Motor neuron (in vitro differentiated cells): ENCODE results near the gene RNF220. TPM values are rescaled to one million over a fixed set of nuclear protein-coding genes. Genes with fewer than 3 reads are reported as not detected.
A peak's percentile ranks its signal among the peaks of the same experiment; 100 is the strongest.

Experiments
- ATAC-seq, 8 experiments: fragments of 200-7000 bp; cut with Tn5 transposase; replicated peaks in 6 of 8; 2 replicates each; pipeline ENCODE4 v1.8.0; 2021; ENCODE audit warnings: mild to moderate bottlenecking in 8 of 8, moderate library complexity in 8 of 8
- H3K27ac ChIP-seq, 2 donors: fragments of 250-450 bp; sonication (Bioruptor Pico); 2 replicates each; pipeline ENCODE4 v1.9.0; 2021; ENCODE audit warnings: antibody characterized with exemption in 2 of 2, mild to moderate bottlenecking in 2 of 2, moderate library complexity in 1 of 2
- H3K4me1 ChIP-seq, 2 donors: fragments of 250-450 bp; sonication (Bioruptor Pico); replicated peaks in 1 of 2; 2 replicates each; pipeline ENCODE4 v1.6.1; 2021; ENCODE audit warnings: antibody characterized with exemption in 2 of 2, mild to moderate bottlenecking in 2 of 2, moderate library complexity in 1 of 2
- H3K4me3 ChIP-seq, 5 donors: fragments of 250-450 bp; sonication (Bioruptor Pico); 2 replicates each; pipeline ENCODE4 v1.9.0; 2021; ENCODE audit warnings: antibody characterized with exemption in 5 of 5, mild to moderate bottlenecking in 5 of 5, moderate library complexity in 4 of 5
- WGBS, 10 experiments: fragments of 450-650 bp; shearing (Covaris generic); methylation state at CpG; one replicate each; pipeline ENCODE4 v1.0.0; 2022; 5-methylcytosine and 5-hydroxymethylcytosine counted together
- in situ Hi-C, 9 experiments: fragments of 400-800 bp; cut with MboI; loops; one replicate each; pipeline ENCODE4 v1.15.0; 2021; ENCODE audit warnings: low sequenced_read_pairs in 9 of 9, low pct_unique_long_range_greater_than_20kb in 2 of 9; ENCODE audit not compliant: unreplicated experiment in 9 of 9
- total RNA-seq, 8 experiments: library from RNA; unstranded; fragments of 300-600 nt; gene quantifications; 2 replicates each; pipeline versions ENCODE4 v1.2.3 to v1.2.4, GENCODE V29; 2022

RNF220 gene
- total RNA-seq, 8 experiments from 2014 or later: 47.3 to 134 (median 92.0) TPM

DNA sequence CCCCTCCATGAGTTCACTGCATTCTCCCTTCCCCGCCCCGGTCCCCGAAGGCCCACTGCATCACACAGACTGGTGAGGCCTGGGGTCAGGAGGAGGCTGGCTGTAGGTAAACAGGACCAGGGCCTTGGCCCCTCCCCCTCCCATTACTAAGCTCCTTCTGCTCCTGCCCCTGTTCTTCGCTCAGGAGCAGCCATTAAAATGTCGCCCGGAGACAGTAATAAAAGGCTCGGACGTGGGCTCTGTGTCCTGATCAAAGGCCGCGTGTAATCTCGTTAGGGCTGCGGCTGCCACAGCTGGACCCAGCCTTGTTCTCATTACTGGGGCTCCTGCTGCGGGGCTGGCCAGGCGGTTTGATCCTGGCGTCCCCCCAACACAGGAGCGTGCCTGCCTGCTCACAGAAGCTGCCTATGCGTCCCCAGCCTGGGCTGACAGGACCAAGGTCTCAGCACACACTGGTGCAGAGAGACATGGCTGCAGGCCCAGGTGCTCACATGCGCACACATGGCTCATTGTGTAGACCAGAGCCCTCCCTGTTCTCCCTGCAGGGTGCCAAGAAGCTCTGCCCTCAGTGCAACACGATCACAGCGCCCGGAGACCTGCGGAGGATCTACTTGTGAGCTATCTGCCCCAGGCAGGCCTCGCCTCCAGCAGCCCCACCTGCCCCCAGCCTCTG lies 245.2 kb downstream of the RNF220 start:
- H3K27ac ChIP-seq: peak overlapping the region; percentile 51 to 85
- in situ Hi-C loops: loop anchor here in 4 of 9 experiments (10.0 to 25.0 kb wide), 3 partner anchors 425 to 638 kb away; partner anchors contain the start of gene DMAP1 (in 1 of the 4)
- H3K4me1 ChIP-seq: peaks cover 38 to 57% of the 10 kb centered on the region in 2 donors
- ATAC-seq: peak in 3 of 8 experiments; percentile 2 to 25 (median 3)
- 19 to 85% (median 72%) methylated on average over 5 to 11 of the region's 23 CpGs; no CpG with 5 or more reads in 4 of the 10 experiments for WGBS, 10 experiments
- no peak overlapping the region for H3K4me3 ChIP-seq

DNA sequence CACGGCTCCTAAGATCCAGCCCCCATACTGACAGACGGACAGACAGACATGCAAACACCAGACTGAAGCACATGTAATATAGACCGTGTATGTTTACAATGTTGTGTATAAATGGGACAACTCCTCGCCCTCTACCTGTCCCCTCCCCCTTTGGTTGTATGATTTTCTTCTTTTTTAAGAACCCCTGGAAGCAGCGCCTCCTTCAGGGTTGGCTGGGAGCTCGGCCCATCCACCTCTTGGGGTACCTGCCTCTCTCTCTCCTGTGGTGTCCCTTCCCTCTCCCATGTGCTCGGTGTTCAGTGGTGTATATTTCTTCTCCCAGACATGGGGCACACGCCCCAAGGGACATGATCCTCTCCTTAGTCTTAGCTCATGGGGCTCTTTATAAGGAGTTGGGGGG lies 246.0 kb downstream of the RNF220 start:
- ATAC-seq: no peak
- H3K4me1 ChIP-seq: peaks cover 31 to 50% of the 10 kb centered on the region in 2 donors
- WGBS, 10 experiments: 50 to 100% (median 98%) methylated on average over 1 to 5 of the region's 8 CpGs; no CpG with 5 or more reads in 4 of the 10 experiments
- in situ Hi-C loops: loop anchor here in 4 of 9 experiments (10.0 to 25.0 kb wide), 3 partner anchors 426 to 639 kb away; partner anchors contain the start of gene DMAP1 (in 1 of the 4)
- peak overlapping the region in 1 of 2 donors; percentile 85 for H3K27ac ChIP-seq
- no peak overlapping the region for H3K4me3 ChIP-seq

GRCh38 chr1:44652445-44653106 lies 247.5 kb downstream of the RNF220 start:
- in situ Hi-C loops: loop anchor here in 4 of 9 experiments (10.0 to 25.0 kb wide), 3 partner anchors 428 to 640 kb away; partner anchors contain the start of gene DMAP1 (in 1 of the 4)
- Histone ChIP-seq H3K4me1 (peaks cover 20 to 37% of the 10 kb centered on the region in 2 donors), H3K4me3 (no peak overlapping the region), H3K27ac (no peak overlapping the region)
- peak; percentile 75 to 93 (median 86) for ATAC-seq
- WGBS, 10 experiments: 0 to 86% (median 57%) methylated on average over 1 to 6 of the region's 7 CpGs; no CpG with 5 or more reads in 5 of the 10 experiments

- peaks cover 20 to 37% of the 10 kb centered on the region in 2 donors for H3K4me1 ChIP-seq
- H3K4me3 ChIP-seq: no peak overlapping the region
- no peak overlapping the region for H3K27ac ChIP-seq
- ATAC-seq: peak in 1 of 8 experiments; percentile 5
- 45 to 81% (median 65%) methylated on average over 2 to 11 of the region's 11 CpGs; no CpG with 5 or more reads in 1 of the 10 experiments for WGBS, 10 experiments
- in situ Hi-C loops: loop anchor here in 4 of 9 experiments (10.0 to 25.0 kb wide), 3 partner anchors 429 to 641 kb away; partner anchors contain the start of gene DMAP1 (in 1 of the 4)
Measured at GRCh38 chr1:44653107-44653964, 248.3 kb downstream of the RNF220 start.

GRCh38 chr1:44654621-44655187 lies 249.6 kb downstream of the RNF220 start:
- no peak overlapping the region for H3K27ac ChIP-seq
- in situ Hi-C loops: loop anchor here in 4 of 9 experiments (10.0 to 25.0 kb wide), 3 partner anchors 430 to 642 kb away; partner anchors contain the start of gene DMAP1 (in 1 of the 4)
- no peak overlapping the region for H3K4me3 ChIP-seq
- peaks cover 17 to 31% of the 10 kb centered on the region in 2 donors for H3K4me1 ChIP-seq
- 40 to 98% (median 93%) methylated on average over 1 to 13 of the region's 35 CpGs; no CpG with 5 or more reads in 3 of the 10 experiments for WGBS, 10 experiments
- no peak for ATAC-seq

DNA sequence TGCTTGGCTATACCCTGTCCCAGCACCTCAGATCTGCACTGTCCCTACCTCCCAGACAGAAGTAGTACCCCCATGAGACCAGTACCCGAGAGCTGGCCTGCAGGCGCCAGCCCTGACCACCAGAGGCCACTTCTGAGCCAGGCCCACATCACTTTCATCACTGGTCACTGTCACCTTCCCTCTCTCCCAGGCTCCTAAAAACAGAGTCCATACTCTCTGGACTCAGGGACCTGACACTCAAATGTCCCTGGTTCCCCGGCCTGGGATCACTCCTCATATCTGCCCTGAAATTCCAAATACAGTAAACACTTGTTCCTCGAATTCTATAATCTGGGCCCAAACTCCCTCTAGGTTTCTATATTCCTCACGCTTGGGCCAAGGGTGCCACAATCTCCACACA lies 250.6 kb downstream of the RNF220 start:
- ATAC-seq: peak in 7 of 8 experiments; percentile 23 to 62 (median 25)
- H3K4me3 ChIP-seq: no peak overlapping the region
- in situ Hi-C loops: loop anchor here in 4 of 9 experiments (10.0 to 25.0 kb wide), 3 partner anchors 431 to 643 kb away; partner anchors contain the start of gene DMAP1 (in 1 of the 4)
- H3K4me1 ChIP-seq: peaks cover 8 to 22% of the 10 kb centered on the region in 2 donors
- H3K27ac ChIP-seq: no peak overlapping the region
- WGBS, 10 experiments: 0 to 100% (median 73%) methylated on average over 1 to 5 of the region's 5 CpGs; no CpG with 5 or more reads in 1 of the 10 experiments

- in situ Hi-C loops: loop anchor here in 4 of 9 experiments (10.0 to 25.0 kb wide), 3 partner anchors 435 to 647 kb away; partner anchors contain the start of gene DMAP1 (in 1 of the 4)
- WGBS, 10 experiments: 60 to 100% (median 100%) methylated on average over 1 to 4 of the region's 4 CpGs; no CpG with 5 or more reads in 3 of the 10 experiments
Measured at GRCh38 chr1:44659566-44659965, 254.5 kb downstream of the RNF220 start.

DNA sequence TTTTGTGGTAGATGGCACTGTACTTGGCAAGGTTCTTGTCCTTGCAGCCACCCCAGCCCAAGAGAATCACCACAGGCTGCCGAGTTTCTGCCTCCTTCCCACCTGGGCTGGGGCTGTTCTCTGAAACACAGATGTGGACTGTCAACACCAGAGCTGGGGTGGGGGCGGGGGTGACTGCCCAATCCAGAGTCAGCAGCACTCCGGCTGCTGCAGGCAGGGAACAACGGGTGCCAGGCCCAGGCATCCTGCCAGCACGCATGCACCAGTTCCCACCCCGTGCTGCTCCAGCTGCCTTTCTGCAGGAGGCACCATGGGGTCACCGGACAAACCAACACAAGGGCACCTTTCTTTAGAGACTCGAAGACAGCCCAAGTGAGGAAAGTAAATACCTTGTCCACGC lies 255.1 kb downstream of the RNF220 start:
- in situ Hi-C loops: loop anchor here in 3 of 9 experiments (25.0 kb wide), 1 partner anchor 648 kb away; no protein-coding TSS in a partner anchor

More at GRCh38 chr1:44659566-44659965, 254.5 kb downstream of the RNF220 start:
- Histone ChIP-seq H3K27ac (no peak overlapping the region), H3K4me3 (no peak overlapping the region), H3K4me1 (peaks cover 16 to 17% of the 10 kb centered on the region in 2 donors)
- ATAC-seq: no peak

GRCh38 chr1:44661781-44662682 lies 257.0 kb downstream of the RNF220 start:
- WGBS, 10 experiments: 40 to 78% (median 64%) methylated on average over 1 to 12 of the region's 15 CpGs; no CpG with 5 or more reads in 5 of the 10 experiments
- Histone ChIP-seq H3K4me3 (no peak overlapping the region), H3K4me1 (peaks cover 16 to 17% of the 10 kb centered on the region in 2 donors), H3K27ac (no peak overlapping the region)
- peak in 5 of 8 experiments; percentile 61 to 84 (median 72) for ATAC-seq
- in situ Hi-C loops: loop anchor here in 3 of 9 experiments (25.0 kb wide), 1 partner anchor 650 kb away; no protein-coding TSS in a partner anchor

More for the DNA sequence above, 255.1 kb downstream of the RNF220 start:
- peak in 4 of 8 experiments; percentile 12 to 64 (median 26) for ATAC-seq
- peaks cover 16 to 17% of the 10 kb centered on the region in 2 donors for H3K4me1 ChIP-seq
- no peak overlapping the region for H3K4me3 ChIP-seq
- H3K27ac ChIP-seq: no peak overlapping the region
- WGBS, 10 experiments: 20 to 100% (median 83%) methylated on average over 1 to 9 of the region's 9 CpGs; no CpG with 5 or more reads in 2 of the 10 experiments

GRCh38 chr1:44662683-44663030 lies 257.6 kb downstream of the RNF220 start:
- 0 to 80% (median 53%) methylated on average over 1 to 5 of the region's 5 CpGs; no CpG with 5 or more reads in 4 of the 10 experiments for WGBS, 10 experiments
- peaks cover 16 to 17% of the 10 kb centered on the region in 2 donors for H3K4me1 ChIP-seq
- in situ Hi-C loops: loop anchor here in 3 of 9 experiments (25.0 kb wide), 1 partner anchor 650 kb away; no protein-coding TSS in a partner anchor
- ATAC-seq: peak in 1 of 8 experiments; percentile 5
- H3K4me3 ChIP-seq: no peak overlapping the region
- H3K27ac ChIP-seq: no peak overlapping the region
